Frontal cortex (tissue), 4 donors: ENCODE data around the gene BICC1. TPM values are rescaled to one million over a fixed set of nuclear protein-coding genes. Genes with fewer than 3 reads are reported as not detected.
"Not testable (repeated sequence)": the region's sequence is repeated elsewhere in the genome, so short reads cannot be mapped to it uniquely, and the experiment has no call there.

Experiments used
- DNase-seq, 2 donors: peaks; one replicate each; pipeline ENCODE4 v3.0.0; 2012; ENCODE audit warnings: low spot score in 2 of 2
- FAIRE-seq: peaks from 2 replicates; lab custom pipeline; 2012; peaks lifted over from hg19 to GRCh38; lab: Jason Lieb, UNC
- total RNA-seq: library from RNA; depleted of rRNA; stranded (reverse); fragments of >200 nt; gene quantifications from one replicate; pipeline ENCODE4 v1.2.3, GENCODE V29; 2014
- donor health status: control.
- donor health status: control.
- donor health status: control.

The BICC1 gene
- total RNA-seq, 1 donor from 2014 or later = 4.5 TPM

- no peak for FAIRE-seq
- peak in 1 of 2 donors; percentile 22 for DNase-seq
Measured at GRCh38 chr10:58590152-58590840, 77.6 kb downstream of the BICC1 start.

DNA sequence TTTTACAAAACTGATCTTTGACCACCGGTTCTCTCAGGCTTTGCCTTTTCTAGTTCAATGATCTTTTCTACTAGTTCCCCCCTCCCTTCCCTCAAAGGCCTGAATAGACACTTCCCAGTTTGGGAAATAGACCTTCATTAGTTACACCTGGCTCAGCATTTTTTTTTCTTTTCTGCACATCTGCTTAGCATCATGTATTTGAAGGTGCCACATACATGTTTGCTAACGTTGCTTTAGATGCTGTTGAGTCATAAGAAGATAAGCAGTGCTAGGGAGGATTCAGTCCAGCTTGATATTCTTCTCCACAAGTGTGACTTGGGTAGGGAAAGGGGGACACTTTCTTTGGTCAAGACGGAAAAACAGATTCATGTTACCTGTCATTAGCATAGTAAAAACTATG lies 78.3 kb downstream of the BICC1 start:
- no peak for DNase-seq
- no peak for FAIRE-seq

DNA sequence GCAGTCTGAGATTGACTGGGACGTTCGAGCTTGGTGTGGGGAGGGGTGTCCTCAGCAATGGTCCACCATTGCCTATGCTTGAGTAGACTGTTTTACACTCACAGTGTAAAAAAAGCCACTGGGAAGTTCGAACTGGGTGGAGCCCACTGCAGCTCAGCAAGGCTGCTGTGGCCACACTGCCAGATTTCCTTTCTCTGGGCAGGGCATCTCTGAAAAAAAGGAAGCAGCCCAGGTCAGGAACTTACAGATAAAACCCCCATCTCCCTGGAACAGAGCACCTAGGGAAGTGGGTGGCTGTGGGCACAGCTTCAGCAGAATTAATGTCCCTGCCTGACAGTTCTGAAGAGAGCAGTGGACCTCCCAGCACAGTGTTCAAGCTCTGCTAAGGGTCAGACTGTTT lies 80.3 kb downstream of the BICC1 start:
- DNase-seq (no peak), FAIRE-seq (no peak)

- DNase-seq, FAIRE-seq: not testable (repeated sequence)
Measured at GRCh38 chr10:58597211-58597610, 84.5 kb downstream of the BICC1 start.

- DNase-seq (no peak), FAIRE-seq (no peak)
Measured at GRCh38 chr10:58599927-58600553, 87.4 kb downstream of the BICC1 start.

GRCh38 chr10:58608351-58608750 lies 95.7 kb downstream of the BICC1 start:
- DNase-seq = no peak
- no peak for FAIRE-seq

- FAIRE-seq = no peak
Measured at GRCh38 chr10:58608826-58609531, 96.3 kb downstream of the BICC1 start.

GRCh38 chr10:58609532-58610150 lies 97.0 kb downstream of the BICC1 start:
- no peak for FAIRE-seq
- DNase-seq = no peak

More at GRCh38 chr10:58608826-58609531, 96.3 kb downstream of the BICC1 start:
- no peak for DNase-seq

GRCh38 chr10:58615237-58615935 lies 102.7 kb downstream of the BICC1 start:
- FAIRE-seq (no peak), DNase-seq (no peak)

GRCh38 chr10:58618158-58618676 lies 105.5 kb downstream of the BICC1 start:
- no peak for FAIRE-seq
- no peak for DNase-seq

GRCh38 chr10:58621379-58622077 lies 108.9 kb downstream of the BICC1 start:
- FAIRE-seq (no peak), DNase-seq (no peak)

GRCh38 chr10:58622246-58622645 lies 109.6 kb downstream of the BICC1 start:
- FAIRE-seq (no peak), DNase-seq (no peak)

- no peak for DNase-seq
- no peak for FAIRE-seq
Measured at GRCh38 chr10:58625070-58625469, 112.4 kb downstream of the BICC1 start.

GRCh38 chr10:58627392-58627791 lies 114.7 kb downstream of the BICC1 start:
- no peak for FAIRE-seq
- no peak for DNase-seq

DNA sequence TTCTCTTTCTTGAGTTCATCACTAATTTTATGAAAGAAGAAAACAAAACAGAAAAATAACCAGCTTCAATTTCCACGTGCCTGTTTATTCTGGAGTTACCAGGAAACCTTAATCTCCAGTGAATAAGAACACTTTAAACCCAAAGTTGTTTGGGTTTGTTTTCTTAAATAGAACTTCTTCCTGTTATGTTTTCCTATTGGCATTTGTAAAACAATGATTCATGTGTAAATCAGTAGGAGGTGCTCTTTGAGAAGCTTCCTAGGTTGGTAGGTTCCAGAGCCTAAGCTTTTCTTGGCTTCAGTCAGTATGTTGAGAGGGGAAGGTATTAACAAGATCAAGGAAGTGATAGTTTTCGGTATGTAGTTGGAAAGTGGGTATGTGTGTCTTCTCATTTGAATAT lies 119.0 kb downstream of the BICC1 start:
- DNase-seq (no peak), FAIRE-seq (no peak)

DNA sequence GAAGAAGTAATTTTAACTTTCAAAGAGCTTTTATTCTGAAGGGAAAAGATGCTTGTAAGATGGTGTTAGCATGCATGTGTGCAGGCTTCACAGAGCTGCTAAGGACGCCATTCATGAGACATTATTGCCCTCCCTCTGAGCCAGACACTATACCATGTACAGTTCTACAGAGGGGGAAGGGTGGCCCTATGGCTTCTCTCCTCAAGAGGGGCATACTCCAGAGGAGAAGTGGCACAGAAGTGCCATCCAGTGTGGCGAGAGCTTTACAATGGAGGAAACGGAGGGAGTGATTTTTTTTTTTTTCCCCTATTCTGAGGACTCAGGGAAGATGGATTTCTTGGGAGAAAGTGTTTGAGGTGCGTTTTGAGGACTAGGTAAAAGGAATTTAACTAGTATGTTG lies 119.5 kb downstream of the BICC1 start:
- DNase-seq (no peak), FAIRE-seq (no peak)

DNA sequence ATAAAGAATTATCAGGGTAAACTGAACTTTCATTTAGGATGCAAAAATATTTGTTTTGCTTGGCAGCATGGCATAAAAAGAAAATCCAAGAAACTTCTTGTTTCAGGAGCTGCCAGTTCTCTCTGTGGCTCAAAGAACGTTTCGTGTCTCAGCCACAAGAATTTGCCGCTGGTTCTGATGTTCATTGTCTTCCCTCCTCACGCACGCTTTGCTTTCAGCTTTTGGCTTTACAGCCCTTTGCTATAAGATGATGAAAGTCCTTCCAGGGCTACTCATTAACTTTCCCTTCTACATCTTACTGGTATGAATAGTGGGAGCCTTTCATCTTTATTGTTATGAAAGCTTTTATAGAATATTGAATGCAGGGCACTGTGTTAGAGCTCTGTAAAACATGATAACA lies 124.7 kb downstream of the BICC1 start:
- FAIRE-seq (no peak), DNase-seq (no peak)

DNA sequence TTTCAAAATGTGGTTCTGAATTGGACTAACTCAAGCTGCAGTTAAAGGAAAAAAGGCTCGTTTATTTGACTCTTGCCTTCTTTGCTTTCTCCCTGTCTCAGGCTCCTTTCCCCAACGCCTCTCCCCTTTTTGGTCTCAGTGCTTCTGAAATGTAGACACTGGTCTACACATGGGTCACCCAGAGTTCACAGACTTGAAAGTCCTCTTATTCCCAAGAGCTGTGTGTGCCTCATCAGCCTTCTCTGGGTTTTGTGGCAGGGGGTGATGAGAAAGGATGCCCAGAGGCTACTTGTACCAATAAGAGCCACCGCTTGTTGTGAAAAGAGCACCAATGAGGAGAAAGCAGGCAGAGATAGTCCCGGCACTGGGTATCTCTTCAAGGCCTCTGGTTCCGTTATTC lies 125.7 kb downstream of the BICC1 start:
- FAIRE-seq (no peak), DNase-seq (no peak)

GRCh38 chr10:58641095-58641531 lies 128.4 kb downstream of the BICC1 start:
- DNase-seq = no peak
- no peak for FAIRE-seq
